Muscle layer of colon (tissue), 2 donors: ENCODE data around the gene PRR5L.

Source experiments
- H3K27ac ChIP-seq: one replicate; pipeline ENCODE4 v1.7.0; 2013; ENCODE audit warnings: low read depth, mild to moderate bottlenecking, low read length, moderate library complexity
- H3K27me3 ChIP-seq, 2 donors: one replicate each; pipeline ENCODE4 v1.7.0; 2013; ENCODE audit warnings: low read length in 2 of 2, mild to moderate bottlenecking in 2 of 2; ENCODE audit not compliant: insufficient read depth in 2 of 2, control insufficient read depth in 1 of 2
- H3K36me3 ChIP-seq: one replicate; pipeline ENCODE4 v1.7.0; 2013; ENCODE audit warnings: mild to moderate bottlenecking, low read length; ENCODE audit not compliant: insufficient read depth
- H3K4me1 ChIP-seq: one replicate; pipeline ENCODE4 v1.7.0; 2013; ENCODE audit warnings: mild to moderate bottlenecking, low read length; ENCODE audit not compliant: insufficient read depth
- H3K4me3 ChIP-seq, 2 donors: one replicate each; pipeline ENCODE4 v1.7.0; 2013; ENCODE audit warnings: low read length in 2 of 2, low read depth in 1 of 2, mild to moderate bottlenecking in 1 of 2, moderate library complexity in 1 of 2
- H3K9ac ChIP-seq: one replicate; pipeline ENCODE4 v1.7.0; 2013; ENCODE audit warnings: low read length
- H3K9me3 ChIP-seq: one replicate; pipeline ENCODE4 v1.7.0; 2013; ENCODE audit warnings: mild to moderate bottlenecking, low read length
- donor health status: abdominal sarcoma.
- donor health status: Adenocarcinoma of cecum.

Gene PRR5L

DNA sequence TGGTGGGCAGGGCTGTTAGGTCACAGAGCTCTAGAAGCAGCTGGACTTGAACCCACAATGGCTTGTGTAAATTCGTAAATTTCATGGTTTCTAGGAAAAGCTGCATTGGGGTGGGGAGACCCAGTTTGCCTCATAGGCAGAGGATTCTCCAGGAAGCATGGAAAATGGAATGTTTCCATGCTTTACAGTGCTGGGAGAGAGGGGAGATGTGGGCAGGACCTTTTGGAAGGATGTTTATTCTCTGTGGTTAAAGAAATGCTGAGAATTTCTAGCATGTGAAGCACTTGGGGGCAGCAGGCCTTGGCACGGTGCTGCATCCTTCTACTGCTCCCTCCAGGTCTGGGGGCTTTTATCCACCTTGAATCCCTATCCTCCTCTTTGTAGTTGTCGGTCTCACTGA is 167.7 kb downstream of the PRR5L start:
- Histone ChIP-seq H3K9me3 (no peaks in the 10 kb centered on the region), H3K4me1 (no peaks in the 10 kb centered on the region), H3K27ac (no peak overlapping the region), H3K4me3 (no peak overlapping the region), H3K27me3 (no peaks in the 10 kb centered on the region), H3K9ac (no peak overlapping the region), H3K36me3 (no peaks in the 10 kb centered on the region)

- H3K27ac ChIP-seq, result no peak overlapping the region
- H3K27me3 ChIP-seq, result no peaks in the 10 kb centered on the region
- no peak overlapping the region for H3K9ac ChIP-seq
- no peak overlapping the region for H3K4me3 ChIP-seq
- no peaks in the 10 kb centered on the region for H3K9me3 ChIP-seq
- no peaks in the 10 kb centered on the region for H3K4me1 ChIP-seq
- no peaks in the 10 kb centered on the region for H3K36me3 ChIP-seq
Observed at GRCh38 chr11:36464720-36465119, 168.6 kb downstream of the PRR5L start.

DNA sequence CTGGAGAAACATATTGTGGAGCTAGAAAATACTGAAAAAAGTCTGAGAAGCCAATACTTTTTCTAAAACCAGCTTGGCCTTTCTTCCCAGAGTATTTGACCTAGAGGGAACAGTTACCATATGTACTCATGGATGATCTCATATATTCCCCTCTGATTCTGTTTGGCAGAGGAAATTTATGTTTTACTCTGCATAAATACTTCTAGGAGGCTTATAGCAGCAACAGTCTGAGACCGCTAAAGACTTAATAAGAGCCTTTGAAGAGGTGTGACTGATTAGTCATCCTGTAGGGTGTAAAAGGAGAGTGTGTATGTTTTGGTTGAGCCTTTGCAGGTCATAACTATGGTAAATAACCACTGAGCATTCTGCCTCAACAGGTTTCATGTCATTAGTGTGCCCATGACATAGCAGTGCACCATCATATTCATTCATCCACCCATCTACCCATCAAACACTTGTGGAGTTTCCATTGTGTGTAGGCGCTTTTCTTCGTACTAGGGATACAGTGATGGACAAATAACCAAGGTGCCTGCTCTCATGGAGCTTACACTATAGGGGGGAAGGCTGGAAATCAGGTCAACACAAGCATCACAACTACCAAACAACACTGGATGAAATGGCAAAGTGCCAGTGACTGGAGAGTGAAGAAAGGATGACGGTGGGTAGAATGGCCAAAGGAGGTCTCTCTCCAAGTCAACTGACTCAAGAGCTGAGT is 169.5 kb downstream of the PRR5L start:
- no peaks in the 10 kb centered on the region for H3K4me1 ChIP-seq
- no peaks in the 10 kb centered on the region for H3K27me3 ChIP-seq
- H3K4me3 ChIP-seq, result no peak overlapping the region
- no peaks in the 10 kb centered on the region for H3K36me3 ChIP-seq
- no peaks in the 10 kb centered on the region for H3K9me3 ChIP-seq
- H3K9ac ChIP-seq, result no peak overlapping the region
- no peak overlapping the region for H3K27ac ChIP-seq

DNA sequence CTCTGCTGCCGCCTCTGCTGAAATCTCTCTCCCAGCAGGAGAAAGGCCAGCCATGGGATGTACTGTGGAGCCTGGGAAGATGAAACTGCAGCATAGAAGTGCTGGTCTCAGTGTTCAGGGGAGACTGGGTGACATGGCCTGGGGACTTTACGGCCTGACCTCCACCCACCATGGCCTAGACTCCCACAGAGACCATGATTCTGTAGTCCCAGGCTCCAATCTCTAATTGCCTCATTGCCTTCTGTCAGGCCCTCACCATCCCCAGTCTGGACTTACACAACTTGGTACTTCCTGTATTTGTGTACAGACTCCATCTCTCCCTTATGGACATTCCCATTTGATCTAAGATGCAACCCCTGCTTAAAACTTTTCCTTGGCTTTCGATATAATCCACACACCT is 170.9 kb downstream of the PRR5L start:
- Histone ChIP-seq H3K36me3 (no peaks in the 10 kb centered on the region), H3K4me3 (no peak overlapping the region), H3K9ac (no peak overlapping the region), H3K27ac (no peak overlapping the region), H3K27me3 (no peaks in the 10 kb centered on the region), H3K9me3 (no peaks in the 10 kb centered on the region), H3K4me1 (no peaks in the 10 kb centered on the region)

DNA sequence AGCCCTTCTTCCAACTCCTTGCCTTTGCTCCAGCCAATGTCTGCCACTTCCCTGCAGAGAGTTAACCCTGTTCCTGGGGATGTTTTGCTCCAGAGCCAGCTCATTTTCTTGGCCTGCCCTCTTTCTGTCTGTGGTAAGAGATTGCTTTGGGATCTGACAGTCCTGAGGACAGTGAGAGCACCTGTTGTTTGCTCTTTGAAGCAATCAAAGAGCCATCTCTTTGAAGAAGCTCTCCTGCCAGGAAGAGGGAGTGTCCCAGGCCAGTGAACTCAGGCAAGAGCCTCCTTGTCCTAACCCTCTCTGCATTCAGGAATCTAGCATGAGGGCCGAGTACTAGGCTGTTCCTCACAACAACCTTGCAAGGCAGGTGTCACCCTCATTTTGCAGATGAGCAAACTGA is 171.8 kb downstream of the PRR5L start:
- H3K27ac ChIP-seq, result no peak overlapping the region
- no peaks in the 10 kb centered on the region for H3K27me3 ChIP-seq
- H3K4me3 ChIP-seq, result no peak overlapping the region
- H3K9ac ChIP-seq, result no peak overlapping the region
- no peaks in the 10 kb centered on the region for H3K9me3 ChIP-seq
- H3K4me1 ChIP-seq, result no peaks in the 10 kb centered on the region
- no peaks in the 10 kb centered on the region for H3K36me3 ChIP-seq

- Histone ChIP-seq H3K27ac (no peak overlapping the region), H3K4me3 (no peak overlapping the region), H3K9me3 (no peaks in the 10 kb centered on the region), H3K9ac (no peak overlapping the region), H3K4me1 (no peaks in the 10 kb centered on the region), H3K27me3 (no peaks in the 10 kb centered on the region), H3K36me3 (no peaks in the 10 kb centered on the region)
Observed at GRCh38 chr11:36469063-36469462, 173.0 kb downstream of the PRR5L start.

DNA sequence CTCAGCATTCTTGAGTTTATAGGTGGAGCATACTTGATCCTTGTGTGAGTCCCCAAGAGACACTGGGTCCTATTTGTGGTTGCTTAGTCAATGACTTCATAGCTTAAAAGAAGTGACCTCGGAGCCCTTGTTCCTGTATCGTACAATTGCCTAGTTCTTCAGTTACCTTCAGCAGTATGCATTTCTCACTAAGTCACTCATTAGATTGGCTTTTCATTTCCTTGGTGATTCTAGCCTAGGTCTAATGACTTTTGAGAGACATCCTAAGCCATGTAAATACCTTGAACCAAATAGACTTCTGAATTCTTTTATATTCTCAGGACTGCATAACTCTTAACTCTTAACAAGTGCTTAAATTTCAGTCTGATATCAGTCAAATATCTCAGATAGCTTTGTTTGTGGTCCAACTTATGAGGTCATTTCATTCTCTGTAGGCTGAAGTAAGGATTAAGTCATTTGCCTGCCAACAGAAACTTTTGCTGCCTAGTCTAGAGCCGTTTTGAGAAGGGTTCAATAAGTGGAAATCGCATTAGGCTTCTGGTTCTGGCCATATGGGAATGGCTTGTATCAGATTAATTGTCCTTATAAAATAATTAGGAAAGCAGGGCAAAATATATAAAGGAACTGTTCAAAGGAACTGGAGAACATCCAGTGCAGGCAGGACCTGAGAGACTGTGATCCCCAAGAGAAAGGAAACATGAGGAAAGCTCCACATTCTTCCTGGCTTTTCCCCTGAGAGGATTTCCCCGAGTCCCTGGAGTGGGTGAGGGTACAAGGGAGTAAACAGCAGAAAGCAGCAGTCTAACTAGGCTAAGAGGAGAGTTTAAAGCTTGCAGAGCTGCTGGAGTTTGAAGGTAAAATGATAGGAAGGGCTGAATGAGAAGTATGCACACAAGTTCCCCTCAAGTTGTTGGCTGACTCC is 174.1 kb downstream of the PRR5L start:
- Histone ChIP-seq H3K9me3 (no peaks in the 10 kb centered on the region), H3K9ac (no peak overlapping the region), H3K36me3 (no peaks in the 10 kb centered on the region), H3K27ac (no peak overlapping the region), H3K27me3 (no peaks in the 10 kb centered on the region), H3K4me1 (no peaks in the 10 kb centered on the region), H3K4me3 (no peak overlapping the region)

- H3K36me3 ChIP-seq, result no peaks in the 10 kb centered on the region
- no peak overlapping the region for H3K27ac ChIP-seq
- no peaks in the 10 kb centered on the region for H3K27me3 ChIP-seq
- no peaks in the 10 kb centered on the region for H3K4me1 ChIP-seq
- H3K4me3 ChIP-seq, result no peak overlapping the region
- no peak overlapping the region for H3K9ac ChIP-seq
- H3K9me3 ChIP-seq, result no peaks in the 10 kb centered on the region
Observed at GRCh38 chr11:36471577-36471976, 175.5 kb downstream of the PRR5L start.

GRCh38 chr11:36475192-36475591 is 179.1 kb downstream of the PRR5L start:
- H3K9ac ChIP-seq, result no peak overlapping the region

GRCh38 chr11:36478700-36479329 is 182.7 kb downstream of the PRR5L start:
- Histone ChIP-seq H3K27ac (no peak overlapping the region), H3K4me3 (no peak overlapping the region), H3K36me3 (no peaks in the 10 kb centered on the region), H3K27me3 (no peaks in the 10 kb centered on the region), H3K9ac (no peak overlapping the region), H3K9me3 (no peaks in the 10 kb centered on the region), H3K4me1 (no peaks in the 10 kb centered on the region)

More at GRCh38 chr11:36475192-36475591, 179.1 kb downstream of the PRR5L start:
- H3K9me3 ChIP-seq, result no peaks in the 10 kb centered on the region
- H3K27me3 ChIP-seq, result no peaks in the 10 kb centered on the region
- no peaks in the 10 kb centered on the region for H3K36me3 ChIP-seq
- no peaks in the 10 kb centered on the region for H3K4me1 ChIP-seq
- H3K27ac ChIP-seq, result no peak overlapping the region
- H3K4me3 ChIP-seq, result no peak overlapping the region

- no peaks in the 10 kb centered on the region for H3K4me1 ChIP-seq
- H3K27me3 ChIP-seq, result no peaks in the 10 kb centered on the region
- peaks cover 15% of the 10 kb centered on the region for H3K36me3 ChIP-seq
- H3K4me3 ChIP-seq, result no peak overlapping the region
- H3K9me3 ChIP-seq, result no peaks in the 10 kb centered on the region
- no peak overlapping the region for H3K9ac ChIP-seq
- H3K27ac ChIP-seq, result no peak overlapping the region
Observed at GRCh38 chr11:36480833-36481232, 184.7 kb downstream of the PRR5L start.
